ENCODE data around the gene GATAD1.
"Not testable (repeated sequence)": the region's sequence is repeated elsewhere in the genome, so short reads cannot be mapped to it uniquely, and the experiment has no call there.

Gene GATAD1

GRCh38 chr7:92437956-92438491 lies 9.3 kb upstream of the GATAD1 start:
- no peak for DNase-seq

GRCh38 chr7:92442720-92443119 lies 4.6 kb upstream of the GATAD1 start:
- not testable (repeated sequence) for DNase-seq

GRCh38 chr7:92446869-92447344 lies 375 bp upstream of the GATAD1 start:
- peak; percentile 89 for DNase-seq

GRCh38 chr7:92448205-92448747 lies 994 bp downstream of the GATAD1 start:
- DNase-seq: peak; percentile 72

- no peak for DNase-seq
Measured at GRCh38 chr7:92451645-92452044, 4.4 kb downstream of the GATAD1 start.

GRCh38 chr7:92456236-92456635 lies 9.0 kb downstream of the GATAD1 start:
- DNase-seq: no peak

- no peak for DNase-seq
Measured at GRCh38 chr7:92460109-92460508, 12.8 kb downstream of the GATAD1 start.

GRCh38 chr7:92460510-92460909 lies 13.2 kb downstream of the GATAD1 start:
- no peak for DNase-seq

GRCh38 chr7:92461027-92462003 lies 14.0 kb downstream of the GATAD1 start:
- peak; percentile 52 for DNase-seq

GRCh38 chr7:92462560-92462959 lies 15.3 kb downstream of the GATAD1 start:
- DNase-seq: no peak

GRCh38 chr7:92464515-92464914 lies 17.2 kb downstream of the GATAD1 start:
- DNase-seq: no peak

GRCh38 chr7:92466682-92467081 lies 19.4 kb downstream of the GATAD1 start:
- no peak for DNase-seq

GRCh38 chr7:92468589-92468988 lies 21.3 kb downstream of the GATAD1 start:
- not testable (repeated sequence) for DNase-seq

GRCh38 chr7:92473989-92474388 lies 26.7 kb downstream of the GATAD1 start:
- not testable (repeated sequence) for DNase-seq

- not testable (repeated sequence) for DNase-seq
Measured at GRCh38 chr7:92475261-92475770, 28.0 kb downstream of the GATAD1 start.

- DNase-seq: not testable (repeated sequence)
Measured at GRCh38 chr7:92475851-92476590, 28.7 kb downstream of the GATAD1 start.

GRCh38 chr7:92477681-92478080 lies 30.4 kb downstream of the GATAD1 start, which contains the start of gene ERVW-1:
Gene ERVW-1 (minus strand): TSS chr7:92477946. CDS start chr7:92470381, 7,565 bp downstream.
- not testable (repeated sequence) for DNase-seq

GRCh38 chr7:92478095-92478494 lies 30.8 kb downstream of the GATAD1 start:
- no peak for DNase-seq

- no peak for DNase-seq
Measured at GRCh38 chr7:92478711-92479110, 31.4 kb downstream of the GATAD1 start.

- DNase-seq: not testable (repeated sequence)
Measured at GRCh38 chr7:92479146-92479545, 31.9 kb downstream of the GATAD1 start.

GRCh38 chr7:92483624-92484023 lies 36.3 kb downstream of the GATAD1 start:
- DNase-seq: not testable (repeated sequence)

GRCh38 chr7:92484226-92484625 lies 36.9 kb downstream of the GATAD1 start:
- DNase-seq: not testable (repeated sequence)
